HFF-Myc (cell line): ENCODE results near the gene DLEC1.

Source experiments
- DNase-seq: peaks from one replicate; pipeline ENCODE4 v3.0.0-alpha.2; 2011; ENCODE audit warnings: low read depth; ENCODE audit errors: extremely low read depth
- H3K4me3 ChIP-seq: replicated peaks from 2 replicates; pipeline ENCODE4 v1.5.1; 2011; ENCODE audit warnings: low read depth, mild to moderate bottlenecking, control low read depth, low read length
- CTCF ChIP-seq: IDR thresholded peaks from 2 replicates; pipeline ENCODE4 v1.5.1; 2012; ENCODE audit warnings: mild to moderate bottlenecking, low read depth, low read length, control low read depth; ENCODE audit errors: missing control alignments

DLEC1 gene

GRCh38 chr3:38118421-38119247 lies 79.6 kb downstream of the DLEC1 start:
- TF ChIP-seq CTCF, result no peak
- H3K4me3 ChIP-seq, result no peak overlapping the region
- DNase-seq, result no peak

- no peak for TF ChIP-seq CTCF
- DNase-seq, result no peak
- no peak overlapping the region for H3K4me3 ChIP-seq
Observed at GRCh38 chr3:38119248-38119544, 80.2 kb downstream of the DLEC1 start.

- TF ChIP-seq CTCF, result no peak
- no peak overlapping the region for H3K4me3 ChIP-seq
- no peak for DNase-seq
Observed at GRCh38 chr3:38119821-38120692, 81.0 kb downstream of the DLEC1 start.

GRCh38 chr3:38120693-38121450 lies 81.9 kb downstream of the DLEC1 start:
- no peak for TF ChIP-seq CTCF
- H3K4me3 ChIP-seq, result no peak overlapping the region
- DNase-seq, result no peak

GRCh38 chr3:38121451-38121831 lies 82.4 kb downstream of the DLEC1 start:
- DNase-seq, result no peak
- no peak overlapping the region for H3K4me3 ChIP-seq
- TF ChIP-seq CTCF, result no peak

GRCh38 chr3:38121832-38122461 lies 82.9 kb downstream of the DLEC1 start:
- DNase-seq, result no peak
- no peak for TF ChIP-seq CTCF

More at GRCh38 chr3:38121832-38122461, 82.9 kb downstream of the DLEC1 start:
- no peak overlapping the region for H3K4me3 ChIP-seq
